Measurements from ENCODE around the gene NKX6-1. TPM values are rescaled to one million over a fixed set of nuclear protein-coding genes. Genes with fewer than 3 reads are reported as not detected.
A peak's percentile ranks its signal among the peaks of the same experiment; 100 is the strongest.

The NKX6-1 gene
- total RNA-seq, 1 donor from 2014 or later = 19.2 TPM

DNA sequence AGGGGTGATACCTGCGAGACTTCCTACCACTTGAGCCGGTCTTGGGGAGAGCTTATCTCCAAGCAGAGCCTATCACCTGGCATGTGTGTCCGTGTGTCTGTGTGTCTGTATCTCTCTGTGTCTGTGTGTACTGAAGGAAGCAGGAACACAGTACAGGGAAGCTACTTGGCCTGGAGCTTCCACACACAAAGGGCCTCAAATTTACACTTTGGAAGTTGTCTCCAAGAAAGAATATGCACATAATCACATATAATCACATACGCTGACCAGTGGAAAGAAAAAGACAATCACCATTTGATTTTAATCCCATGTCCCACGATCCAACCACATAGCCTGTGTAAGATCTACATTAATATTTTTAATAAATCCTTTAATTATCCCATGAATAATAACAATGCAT lies 13.2 kb upstream of the NKX6-1 start:
- H3K27ac Mint-ChIP-seq (ENCODE audit: unreplicated experiment) = no peak overlapping the region
- no peaks in the 10 kb centered on the region for H3K9me3 Mint-ChIP-seq
- TF ChIP-seq, protein P1, sequence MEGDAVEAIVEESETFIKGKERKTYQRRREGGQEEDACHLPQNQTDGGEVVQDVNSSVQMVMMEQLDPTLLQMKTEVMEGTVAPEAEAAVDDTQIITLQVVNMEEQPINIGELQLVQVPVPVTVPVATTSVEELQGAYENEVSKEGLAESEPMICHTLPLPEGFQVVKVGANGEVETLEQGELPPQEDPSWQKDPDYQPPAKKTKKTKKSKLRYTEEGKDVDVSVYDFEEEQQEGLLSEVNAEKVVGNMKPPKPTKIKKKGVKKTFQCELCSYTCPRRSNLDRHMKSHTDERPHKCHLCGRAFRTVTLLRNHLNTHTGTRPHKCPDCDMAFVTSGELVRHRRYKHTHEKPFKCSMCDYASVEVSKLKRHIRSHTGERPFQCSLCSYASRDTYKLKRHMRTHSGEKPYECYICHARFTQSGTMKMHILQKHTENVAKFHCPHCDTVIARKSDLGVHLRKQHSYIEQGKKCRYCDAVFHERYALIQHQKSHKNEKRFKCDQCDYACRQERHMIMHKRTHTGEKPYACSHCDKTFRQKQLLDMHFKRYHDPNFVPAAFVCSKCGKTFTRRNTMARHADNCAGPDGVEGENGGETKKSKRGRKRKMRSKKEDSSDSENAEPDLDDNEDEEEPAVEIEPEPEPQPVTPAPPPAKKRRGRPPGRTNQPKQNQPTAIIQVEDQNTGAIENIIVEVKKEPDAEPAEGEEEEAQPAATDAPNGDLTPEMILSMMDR (conservative IDR thresholded peaks at IDR 0.05) = no peak

DNA sequence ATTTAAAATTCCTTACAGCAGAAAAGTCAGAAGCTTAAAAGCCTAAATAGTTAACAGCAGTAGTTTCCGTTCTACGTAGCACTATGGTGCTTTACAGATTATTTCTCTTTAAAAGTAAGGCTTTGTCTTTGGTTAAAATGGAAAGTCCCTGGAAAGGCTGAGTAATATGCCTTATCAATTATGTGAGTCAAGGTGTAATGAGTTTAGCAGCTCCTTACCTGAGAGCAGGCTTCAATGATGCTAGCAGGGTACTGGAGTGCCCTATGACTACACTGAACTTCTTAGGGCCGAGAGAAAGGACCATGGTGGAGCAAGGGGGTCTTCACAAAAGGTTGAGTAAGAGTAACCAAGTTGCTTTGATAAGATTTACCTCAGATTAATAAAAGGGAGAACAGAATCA lies 12.6 kb upstream of the NKX6-1 start:
- H3K27me3 Mint-ChIP-seq (ENCODE audit: low read depth) = peaks cover 19% of the 10 kb centered on the region
- DNase-seq (ENCODE audit: low read depth, low spot score) = no peak
- no peak overlapping the region for H3K4me3 Mint-ChIP-seq
- no peak overlapping the region for H3K27ac Mint-ChIP-seq (ENCODE audit: unreplicated experiment)
- H3K36me3 Mint-ChIP-seq (ENCODE audit: low read depth) = no peaks in the 10 kb centered on the region
- TF ChIP-seq, protein P1 (conservative IDR thresholded peaks at IDR 0.05) = no peak
- no peaks in the 10 kb centered on the region for H3K4me1 Mint-ChIP-seq
- no peaks in the 10 kb centered on the region for H3K9me3 Mint-ChIP-seq

More for the DNA sequence above, 13.2 kb upstream of the NKX6-1 start:
- Mint-ChIP-seq H3K36me3 (ENCODE audit: low read depth) (no peaks in the 10 kb centered on the region), H3K27me3 (ENCODE audit: low read depth) (peaks cover 19% of the 10 kb centered on the region), H3K4me3 (no peak overlapping the region), H3K4me1 (no peaks in the 10 kb centered on the region)
- DNase-seq (ENCODE audit: low read depth, low spot score) = no peak

DNA sequence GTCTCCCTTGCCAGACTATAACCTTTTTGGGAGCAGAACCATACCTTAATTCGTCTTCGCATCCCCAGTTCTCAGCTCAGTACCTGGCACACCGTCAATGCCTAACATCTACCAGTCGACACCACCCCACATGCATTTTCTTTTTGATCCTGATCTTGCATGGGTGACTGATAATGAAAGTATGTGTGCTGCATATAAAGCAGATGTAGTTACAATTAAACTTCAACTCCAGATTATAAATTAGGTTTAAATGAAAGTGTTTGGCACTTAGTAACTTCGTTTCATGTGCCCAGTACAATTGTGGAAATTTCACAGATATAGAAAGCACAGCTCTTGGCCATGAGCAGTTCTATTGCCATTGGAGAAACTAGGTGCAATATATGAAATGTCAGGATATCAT lies 8.8 kb upstream of the NKX6-1 start:
- H3K27me3 Mint-ChIP-seq (ENCODE audit: low read depth) = peaks cover 46% of the 10 kb centered on the region
- peaks cover 6% of the 10 kb centered on the region for H3K4me1 Mint-ChIP-seq
- no peak overlapping the region for H3K27ac Mint-ChIP-seq (ENCODE audit: unreplicated experiment)
- no peak for DNase-seq (ENCODE audit: low read depth, low spot score)
- no peaks in the 10 kb centered on the region for H3K36me3 Mint-ChIP-seq (ENCODE audit: low read depth)
- no peak overlapping the region for H3K4me3 Mint-ChIP-seq
- TF ChIP-seq, protein P1 (conservative IDR thresholded peaks at IDR 0.05) = no peak
- no peaks in the 10 kb centered on the region for H3K9me3 Mint-ChIP-seq

DNA sequence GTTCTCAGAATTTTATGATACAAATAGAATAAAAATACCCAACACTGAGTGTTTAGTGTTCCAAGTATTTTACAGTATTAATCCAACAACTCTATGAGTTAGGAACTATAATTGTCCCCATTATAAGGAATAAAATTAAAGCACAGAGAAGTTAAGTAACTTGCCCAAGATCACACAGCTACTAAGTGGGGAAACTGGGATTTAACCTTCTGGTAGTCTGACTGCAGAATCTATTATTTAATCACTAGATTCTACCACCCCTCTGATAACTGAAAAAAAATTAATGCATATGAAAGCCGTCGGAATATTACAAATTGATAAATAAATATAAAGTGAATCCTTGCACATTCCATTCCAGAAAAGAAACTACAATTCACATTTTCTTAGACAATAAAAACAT lies 5.7 kb upstream of the NKX6-1 start:
- TF ChIP-seq, protein P1 (conservative IDR thresholded peaks at IDR 0.05) = no peak
- Mint-ChIP-seq H3K9me3 (no peaks in the 10 kb centered on the region), H3K4me1 (peaks cover 35% of the 10 kb centered on the region), H3K36me3 (ENCODE audit: low read depth) (peaks cover 2% of the 10 kb centered on the region), H3K27ac (ENCODE audit: unreplicated experiment) (no peak overlapping the region), H3K4me3 (no peak overlapping the region), H3K27me3 (ENCODE audit: low read depth) (peaks cover 70% of the 10 kb centered on the region)
- no peak for DNase-seq (ENCODE audit: low read depth, low spot score)

DNA sequence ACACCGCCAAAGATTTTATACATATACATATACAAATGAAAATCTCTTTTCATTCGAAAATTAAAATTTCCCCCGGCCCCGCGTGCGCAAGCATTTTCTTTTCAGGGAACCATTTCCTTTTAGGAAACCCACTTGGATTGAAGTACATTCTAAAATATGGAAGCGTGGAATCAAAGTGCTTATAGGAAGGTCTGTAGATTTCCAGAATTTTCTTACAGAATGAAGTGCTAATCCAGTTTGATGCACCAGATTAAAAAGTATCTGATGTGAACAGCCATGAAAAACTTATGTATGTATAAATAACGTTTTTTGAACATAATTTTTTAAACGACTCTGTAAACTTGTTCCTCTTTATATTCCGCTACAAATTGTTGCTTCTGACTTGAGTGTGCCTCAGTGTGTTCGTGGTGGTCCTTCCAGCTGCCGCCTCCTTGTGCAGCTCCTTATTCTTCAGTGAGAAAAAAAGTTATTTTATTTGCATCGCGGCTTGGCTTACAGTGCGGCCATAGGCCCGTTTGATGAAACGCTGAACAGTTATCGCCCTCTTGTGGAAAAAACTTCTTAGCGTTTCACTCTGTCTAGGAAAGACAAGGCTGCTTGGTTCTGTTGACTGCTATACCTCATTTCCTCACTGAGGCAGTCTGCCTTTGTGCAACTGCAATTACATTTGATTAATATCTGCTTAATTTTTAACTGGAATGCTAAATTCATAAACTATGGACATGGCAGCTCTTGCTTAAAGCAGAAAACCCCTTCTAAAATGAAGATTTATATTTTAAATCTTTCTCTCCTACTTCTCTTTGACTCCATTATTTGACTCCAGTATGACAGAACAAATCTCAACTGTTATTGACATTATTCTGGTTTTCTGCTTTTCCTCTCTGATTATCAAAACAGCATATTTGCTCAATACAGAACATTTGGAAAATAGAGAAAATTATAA lies 4.7 kb upstream of the NKX6-1 start:
- H3K27me3 Mint-ChIP-seq (ENCODE audit: low read depth) = peaks cover 80% of the 10 kb centered on the region
- TF ChIP-seq, protein P1 (conservative IDR thresholded peaks at IDR 0.05) = peak; percentile 87
- peak overlapping the region; percentile 84 for H3K4me3 Mint-ChIP-seq
- DNase-seq (ENCODE audit: low read depth, low spot score) = no peak
- H3K4me1 Mint-ChIP-seq = peaks cover 43% of the 10 kb centered on the region
- no peak overlapping the region for H3K27ac Mint-ChIP-seq (ENCODE audit: unreplicated experiment)
- peaks cover 2% of the 10 kb centered on the region for H3K36me3 Mint-ChIP-seq (ENCODE audit: low read depth)
- H3K9me3 Mint-ChIP-seq = no peaks in the 10 kb centered on the region

Data from neural crest cell (in vitro differentiated cells).